Measurements from ENCODE around the gene LIN7B.

The LIN7B gene

DNA sequence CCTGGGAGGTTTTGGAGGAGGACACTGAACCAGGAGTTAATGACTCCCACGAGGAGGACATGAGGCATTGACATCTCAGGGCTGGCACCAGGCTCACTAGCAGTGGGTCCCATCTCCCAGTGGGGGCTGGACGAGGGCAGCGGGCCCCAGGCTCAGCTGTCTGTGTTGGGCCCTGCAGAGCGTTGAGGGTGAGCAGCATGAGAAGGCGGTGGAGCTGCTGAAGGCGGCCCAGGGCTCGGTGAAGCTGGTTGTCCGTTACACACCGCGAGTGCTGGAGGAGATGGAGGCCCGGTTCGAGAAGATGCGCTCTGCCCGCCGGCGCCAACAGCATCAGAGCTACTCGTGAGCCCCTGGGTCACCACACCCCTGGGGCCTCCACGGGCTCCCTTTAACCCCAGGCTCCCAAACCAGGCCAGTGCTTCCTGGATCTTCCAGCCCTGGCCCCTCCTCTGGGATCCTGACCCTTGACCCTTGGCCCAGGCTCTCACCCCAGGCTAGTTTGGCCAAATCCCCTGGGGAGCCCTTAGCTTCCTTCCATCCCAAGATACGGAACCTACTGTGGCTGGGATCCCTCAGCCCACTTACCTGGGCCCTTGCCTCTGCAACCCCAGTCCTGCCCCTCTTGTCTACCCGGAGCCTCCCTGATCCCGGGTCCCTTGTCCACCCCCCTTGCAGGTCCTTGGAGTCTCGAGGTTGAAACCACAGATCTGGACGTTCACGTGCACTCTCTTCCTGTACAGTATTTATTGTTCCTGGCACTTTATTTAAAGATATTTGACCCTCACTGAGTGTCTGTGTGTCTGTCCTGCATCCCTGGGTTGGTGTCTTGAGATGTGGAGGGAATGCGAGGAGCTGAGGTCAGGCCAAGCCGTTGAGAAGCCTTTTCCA lies 3.8 kb downstream of the LIN7B start:
- Histone ChIP-seq H2AFZ (peak overlapping the region; percentile 95), H3K4me3 (ENCODE audit: low read depth, low read length) (peak overlapping the region; percentile 91), H3K79me2 (no peaks in the 10 kb centered on the region), H3K27ac (peak overlapping the region; percentile 96), H3K36me3 (ENCODE audit: control insufficient read depth, insufficient read depth, low read length) (no peaks in the 10 kb centered on the region), H3K9ac (no peak overlapping the region), H3K27me3 (ENCODE audit: control insufficient read depth, insufficient read depth, low read length) (no peaks in the 10 kb centered on the region), H3K9me3 (ENCODE audit: control insufficient read depth, low read length) (no peaks in the 10 kb centered on the region), H3K4me2 (ENCODE audit: low read length) (peak overlapping the region; percentile 100), H3K4me1 (peaks cover 21% of the 10 kb centered on the region)
- TF ChIP-seq, protein P1, sequence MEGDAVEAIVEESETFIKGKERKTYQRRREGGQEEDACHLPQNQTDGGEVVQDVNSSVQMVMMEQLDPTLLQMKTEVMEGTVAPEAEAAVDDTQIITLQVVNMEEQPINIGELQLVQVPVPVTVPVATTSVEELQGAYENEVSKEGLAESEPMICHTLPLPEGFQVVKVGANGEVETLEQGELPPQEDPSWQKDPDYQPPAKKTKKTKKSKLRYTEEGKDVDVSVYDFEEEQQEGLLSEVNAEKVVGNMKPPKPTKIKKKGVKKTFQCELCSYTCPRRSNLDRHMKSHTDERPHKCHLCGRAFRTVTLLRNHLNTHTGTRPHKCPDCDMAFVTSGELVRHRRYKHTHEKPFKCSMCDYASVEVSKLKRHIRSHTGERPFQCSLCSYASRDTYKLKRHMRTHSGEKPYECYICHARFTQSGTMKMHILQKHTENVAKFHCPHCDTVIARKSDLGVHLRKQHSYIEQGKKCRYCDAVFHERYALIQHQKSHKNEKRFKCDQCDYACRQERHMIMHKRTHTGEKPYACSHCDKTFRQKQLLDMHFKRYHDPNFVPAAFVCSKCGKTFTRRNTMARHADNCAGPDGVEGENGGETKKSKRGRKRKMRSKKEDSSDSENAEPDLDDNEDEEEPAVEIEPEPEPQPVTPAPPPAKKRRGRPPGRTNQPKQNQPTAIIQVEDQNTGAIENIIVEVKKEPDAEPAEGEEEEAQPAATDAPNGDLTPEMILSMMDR (IDR thresholded peaks at IDR 0.05) = no peak

DNA sequence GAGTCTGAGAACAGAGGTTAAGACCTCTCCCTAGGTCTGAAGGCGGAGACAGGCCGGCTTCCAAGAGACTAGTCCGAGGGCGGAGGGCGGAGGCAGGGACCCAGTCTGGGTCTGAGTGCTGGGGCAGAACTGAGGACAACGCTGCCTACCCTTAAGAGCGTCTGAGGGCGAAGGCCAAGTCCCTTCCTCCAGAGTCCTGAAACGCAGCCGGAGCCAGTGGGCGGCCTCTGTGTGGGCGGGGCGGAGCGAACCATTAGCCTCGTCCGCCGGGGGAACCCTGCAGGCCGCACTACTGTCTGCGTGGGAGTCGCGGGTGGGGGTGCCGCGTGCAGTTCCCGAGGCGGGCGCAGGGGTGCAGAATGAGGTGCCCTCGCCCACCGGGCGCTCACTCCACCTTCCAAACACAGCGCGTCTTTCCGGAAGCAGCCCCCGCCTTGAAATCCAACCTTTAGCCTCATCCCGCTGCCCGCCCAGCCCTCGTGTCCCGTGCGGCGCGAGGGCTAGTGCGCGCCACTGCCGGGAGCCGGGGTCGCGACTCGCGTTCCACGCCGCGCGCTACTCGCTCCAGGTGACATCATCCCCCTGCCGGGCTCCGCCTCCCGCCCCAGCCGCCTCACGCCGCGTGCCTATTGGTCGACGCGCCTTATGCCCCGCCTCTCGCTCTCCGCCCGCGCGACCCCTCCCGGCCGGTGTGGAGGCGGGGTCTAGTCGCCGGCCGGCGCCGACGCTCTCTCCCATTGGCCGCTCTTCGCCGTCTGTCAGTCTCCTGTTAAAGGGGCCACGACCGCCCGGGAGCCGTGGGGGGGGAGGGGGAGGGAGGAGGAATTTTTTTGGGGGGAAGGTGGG lies 4.6 kb downstream of the LIN7B start, which contains the start of gene C19orf73:
Gene C19orf73, minus strand, starts transcription at position 579 of the 846 bp plus-strand sequence. Its CDS starts 121 bp downstream, at position 458.
- Histone ChIP-seq H3K9ac (peak within 1 kb of the TSS; percentile 69), H3K27ac (peak within 1 kb of the TSS; percentile 96), H3K4me1 (peaks cover 19% of the 10 kb centered on the region), H3K9me3 (ENCODE audit: control insufficient read depth, low read length) (no peaks in the 10 kb centered on the region), H3K36me3 (ENCODE audit: control insufficient read depth, insufficient read depth, low read length) (no peaks in the 10 kb centered on the region), H3K4me2 (ENCODE audit: low read length) (peak within 1 kb of the TSS; percentile 100), H3K79me2 (no peaks in the 10 kb centered on the region), H3K4me3 (ENCODE audit: low read depth, low read length) (peak within 1 kb of the TSS; percentile 91), H3K27me3 (ENCODE audit: control insufficient read depth, insufficient read depth, low read length) (no peaks in the 10 kb centered on the region), H2AFZ (peak within 1 kb of the TSS; percentile 95)
- TF ChIP-seq, protein P1 (IDR thresholded peaks at IDR 0.05) = no peak

GRCh38 chr19:49119411-49120324 lies 5.5 kb downstream of the LIN7B start, which contains the start of gene PPFIA3:
PPFIA3 (plus strand) TSS chr19:49119544; CDS start chr19:49127874, 8,330 bp downstream.
- Histone ChIP-seq H3K4me3 (ENCODE audit: low read depth, low read length) (peak within 1 kb of the TSS; percentile 91), H3K9ac (peak within 1 kb of the TSS; percentile 69), H3K79me2 (no peaks in the 10 kb centered on the region), H3K4me1 (peaks cover 17% of the 10 kb centered on the region), H2AFZ (peak within 1 kb of the TSS; percentile 95), H3K9me3 (ENCODE audit: control insufficient read depth, low read length) (no peaks in the 10 kb centered on the region), H3K27me3 (ENCODE audit: control insufficient read depth, insufficient read depth, low read length) (no peaks in the 10 kb centered on the region), H3K27ac (peak within 1 kb of the TSS; percentile 96), H3K4me2 (ENCODE audit: low read length) (peak within 1 kb of the TSS; percentile 100), H3K36me3 (ENCODE audit: control insufficient read depth, insufficient read depth, low read length) (no peaks in the 10 kb centered on the region)
- TF ChIP-seq, protein P1 (IDR thresholded peaks at IDR 0.05) = peak; percentile 5

DNA sequence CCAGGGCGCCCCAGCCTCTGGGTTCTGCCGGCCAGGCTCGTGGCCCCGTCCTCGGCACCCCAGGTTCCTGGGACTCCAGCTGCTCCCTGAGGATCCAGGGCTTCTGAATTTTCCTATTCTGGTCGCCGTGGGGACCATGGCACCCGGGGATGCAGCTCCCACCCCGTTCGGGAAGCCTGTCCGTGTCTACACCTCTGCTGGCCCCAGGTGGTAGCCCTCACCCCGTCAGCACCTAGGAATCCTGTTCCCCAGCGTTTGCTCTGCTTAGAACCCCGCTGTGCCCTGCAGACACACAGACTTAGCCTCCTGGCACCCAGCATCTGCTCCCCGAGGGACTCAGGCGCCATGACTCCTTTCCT lies 6.1 kb downstream of the LIN7B start:
- Histone ChIP-seq H3K79me2 (no peaks in the 10 kb centered on the region), H2AFZ (peak overlapping the region; percentile 95), H3K4me1 (peaks cover 17% of the 10 kb centered on the region), H3K9me3 (ENCODE audit: control insufficient read depth, low read length) (no peaks in the 10 kb centered on the region), H3K36me3 (ENCODE audit: control insufficient read depth, insufficient read depth, low read length) (no peaks in the 10 kb centered on the region), H3K9ac (peak overlapping the region; percentile 69), H3K27ac (no peak overlapping the region), H3K4me2 (ENCODE audit: low read length) (peak overlapping the region; percentile 91), H3K4me3 (ENCODE audit: low read depth, low read length) (no peak overlapping the region), H3K27me3 (ENCODE audit: control insufficient read depth, insufficient read depth, low read length) (no peaks in the 10 kb centered on the region)
- TF ChIP-seq, protein P1 (IDR thresholded peaks at IDR 0.05) = no peak

Data from parathyroid adenoma (tissue), 2 donors.